Transverse colon (tissue), 3 donors: ENCODE measurements around the gene MAGI1.

ENCODE experiments used
- CTCF ChIP-seq, 5 experiments: fragments of 200-600 bp in 3 of 5; fragments of 450-650 bp in 2 of 5; sonication (generic) in 3 of 5; IDR thresholded peaks; 1 replicate in 2 of 5; 2 replicates in 3 of 5; pipeline ENCODE4 v1.5.1; 2016 to 2017; ENCODE audit warnings: antibody characterized with exemption in 5 of 5, inconsistent platforms in 3 of 5, mild to moderate bottlenecking in 2 of 5, moderate library complexity in 1 of 5
- EP300 ChIP-seq: sonication (generic); formaldehyde crosslinking; IDR thresholded peaks from one replicate; pipeline ENCODE4 v1.6.1; 2017; ENCODE audit warnings: antibody characterized with exemption, low read depth
- POLR2A ChIP-seq: fragments of 450-650 bp; IDR thresholded peaks from one replicate; pipeline ENCODE4 v1.6.1; 2016; ENCODE audit warnings: antibody characterized with exemption, mild to moderate bottlenecking, moderate library complexity

GRCh38 chr3:65313666-65314065 is 725.1 kb downstream of the MAGI1 start:
- TF ChIP-seq CTCF (IDR thresholded peaks at IDR 0.05) (no peak), POLR2A (no peak), EP300 (no peak)
